NCI-H345 treated with DMSO at 0.1 percent for 48 hours (cell line): Measurements from ENCODE around the gene HDGFL3.
"Not testable (repeated sequence)": the region's sequence is repeated elsewhere in the genome, so short reads cannot be mapped to it uniquely, and the experiment has no call there.

ENCODE experiments used
- DNase-seq: peaks from one replicate; lab custom pipeline; 2025; ENCODE audit not compliant: unreplicated experiment; lab: John Stamatoyannopoulos, UW

HDGFL3 gene

GRCh38 chr15:83194528-83194927 is 13.1 kb downstream of the HDGFL3 start:
- DNase-seq = no peak

- DNase-seq = no peak
Observed at GRCh38 chr15:83193721-83194120, 13.9 kb downstream of the HDGFL3 start.

GRCh38 chr15:83192742-83193141 is 14.9 kb downstream of the HDGFL3 start:
- no peak for DNase-seq

- no peak for DNase-seq
Observed at GRCh38 chr15:83190450-83190849, 17.2 kb downstream of the HDGFL3 start.

- DNase-seq = no peak
Observed at GRCh38 chr15:83185561-83185960, 22.1 kb downstream of the HDGFL3 start.

GRCh38 chr15:83178869-83179325 is 28.7 kb downstream of the HDGFL3 start:
- no peak for DNase-seq

- DNase-seq = no peak
Observed at GRCh38 chr15:83178390-83178789, 29.2 kb downstream of the HDGFL3 start.

- no peak for DNase-seq
Observed at GRCh38 chr15:83174891-83175290, 32.7 kb downstream of the HDGFL3 start.

GRCh38 chr15:83170474-83171165 is 37.0 kb downstream of the HDGFL3 start:
- no peak for DNase-seq

- not testable (repeated sequence) for DNase-seq
Observed at GRCh38 chr15:83169576-83169975, 38.0 kb downstream of the HDGFL3 start.

- no peak for DNase-seq
Observed at GRCh38 chr15:83166830-83167229, 40.8 kb downstream of the HDGFL3 start.

- DNase-seq = no peak
Observed at GRCh38 chr15:83166218-83166617, 41.4 kb downstream of the HDGFL3 start.

GRCh38 chr15:83164771-83165404 is 42.7 kb downstream of the HDGFL3 start:
- no peak for DNase-seq

GRCh38 chr15:83164111-83164770 is 43.4 kb downstream of the HDGFL3 start:
- DNase-seq = no peak

GRCh38 chr15:83163032-83163431 is 44.6 kb downstream of the HDGFL3 start:
- no peak for DNase-seq

GRCh38 chr15:83160741-83161140 is 46.9 kb downstream of the HDGFL3 start:
- no peak for DNase-seq

- no peak for DNase-seq
Observed at GRCh38 chr15:83158393-83158792, 49.2 kb downstream of the HDGFL3 start.

- DNase-seq = no peak
Observed at GRCh38 chr15:83155942-83156341, 51.7 kb downstream of the HDGFL3 start.

GRCh38 chr15:83153288-83153687 is 54.3 kb downstream of the HDGFL3 start:
- no peak for DNase-seq

- DNase-seq = no peak
Observed at GRCh38 chr15:83144771-83145170, 62.9 kb downstream of the HDGFL3 start.

- not testable (repeated sequence) for DNase-seq
Observed at GRCh38 chr15:83142151-83142550, 65.5 kb downstream of the HDGFL3 start.

GRCh38 chr15:83132861-83133523 is 74.6 kb downstream of the HDGFL3 start:
- DNase-seq = no peak
